MM.1S (cell line): ENCODE measurements around the gene DPM1.

ENCODE experiments used
- DNase-seq: peaks from one replicate; pipeline ENCODE4 v3.0.0-alpha.2; 2015
- H2AFZ ChIP-seq: fragments of 300-600 bp; sonication (generic); 2 replicates; pipeline ENCODE4 v1.6.0; 2016; ENCODE audit warnings: antibody characterized with exemption, low read length
- H3F3A ChIP-seq: fragments of 300-600 bp; sonication (generic); 2 replicates; pipeline ENCODE4 v1.6.1; 2016; ENCODE audit warnings: mild to moderate bottlenecking, antibody characterized with exemption, low read length, moderate library complexity, mixed read lengths; ENCODE audit not compliant: insufficient read depth
- H3K27ac ChIP-seq: fragments of 300-600 bp; sonication (generic); 2 replicates; pipeline ENCODE4 v1.5.1; 2016; ENCODE audit warnings: mild to moderate bottlenecking, low read length
- H3K27me3 ChIP-seq: fragments of 300-600 bp; sonication (generic); replicated peaks from 2 replicates; pipeline ENCODE4 v1.6.0; 2016; ENCODE audit warnings: low read length; ENCODE audit not compliant: insufficient read depth
- H3K36me3 ChIP-seq: fragments of 300-600 bp; sonication (generic); replicated peaks from 2 replicates; pipeline ENCODE4 v1.6.1; 2016; ENCODE audit warnings: mild to moderate bottlenecking, low read length, mixed read lengths; ENCODE audit not compliant: insufficient read depth
- H3K4me1 ChIP-seq: fragments of 300-600 bp; sonication (generic); 2 replicates; pipeline ENCODE4 v1.6.1; 2016; ENCODE audit warnings: low read length, mixed read lengths
- H3K4me2 ChIP-seq: fragments of 300-600 bp; sonication (generic); 2 replicates; pipeline ENCODE4 v1.6.0; 2016; ENCODE audit warnings: low read depth, low read length
- H3K4me3 ChIP-seq: fragments of 300-600 bp; sonication (generic); 2 replicates; pipeline ENCODE4 v1.5.1; 2016; ENCODE audit warnings: low read length, mixed read lengths
- H3K79me2 ChIP-seq: fragments of 300-600 bp; sonication (generic); 2 replicates; pipeline ENCODE4 v1.6.1; 2016; ENCODE audit warnings: mixed run types, low read length, mixed read lengths
- H3K9ac ChIP-seq: fragments of 300-600 bp; sonication (generic); 2 replicates; pipeline ENCODE4 v1.6.1; 2016; ENCODE audit warnings: low read length, mixed read lengths
- H3K9me2 ChIP-seq: fragments of 300-600 bp; sonication (generic); replicated peaks from 2 replicates; pipeline ENCODE4 v1.6.1; 2016; ENCODE audit warnings: mild to moderate bottlenecking, low read length, mixed read lengths; ENCODE audit not compliant: insufficient read depth
- H3K9me3 ChIP-seq: fragments of 300-600 bp; sonication (generic); replicated peaks from 2 replicates; pipeline ENCODE4 v1.6.1; 2016; ENCODE audit warnings: mild to moderate bottlenecking, low read length, mixed read lengths; ENCODE audit not compliant: insufficient read depth
- H4K20me1 ChIP-seq: fragments of 300-600 bp; sonication (generic); 2 replicates; pipeline ENCODE4 v1.6.1; 2016; ENCODE audit warnings: mild to moderate bottlenecking, low read length, moderate library complexity, mixed read lengths; ENCODE audit not compliant: insufficient read depth
- CTCF ChIP-seq: fragments of 300-600 bp; sonication (generic); IDR thresholded peaks from 2 replicates; pipeline ENCODE4 v1.5.1; 2016; ENCODE audit warnings: antibody characterized with exemption, low read length, mixed read lengths
- EZH2 ChIP-seq: fragments of 300-600 bp; sonication (generic); optimal IDR thresholded peaks from 2 replicates; pipeline ENCODE3; 2017; ENCODE audit warnings: low read depth, mild to moderate bottlenecking, antibody characterized with exemption, low read length, mixed read lengths
- EZH2phosphoT487 ChIP-seq: fragments of 300-600 bp; sonication (generic); IDR thresholded peaks from 2 replicates; pipeline ENCODE4 v1.6.1; 2018; ENCODE audit warnings: antibody characterized with exemption, low read length

The DPM1 gene

GRCh38 chr20:50911716-50912115 lies 46.6 kb downstream of the DPM1 start:
- TF ChIP-seq EZH2 (no peak), EZH2phosphoT487 (no peak), CTCF (no peak)
- Histone ChIP-seq H3K4me2 (peak overlapping the region; percentile 35; the same call in 1 of the 2 replicates), H3K9me2 (no peaks in the 10 kb centered on the region), H3K36me3 (peaks cover 18% of the 10 kb centered on the region), H4K20me1 (peaks cover 85% of the 10 kb centered on the region), H3F3A (peaks cover 28% of the 10 kb centered on the region), H3K27ac (peak overlapping the region; percentile 30; the same call in 1 of the 2 replicates), H3K9ac (no peak overlapping the region), H3K9me3 (no peaks in the 10 kb centered on the region), H3K4me1 (peaks cover 27% of the 10 kb centered on the region), H2AFZ (no peak overlapping the region), H3K27me3 (no peaks in the 10 kb centered on the region), H3K4me3 (no peak overlapping the region), H3K79me2 (peaks cover 98% of the 10 kb centered on the region)
- DNase-seq, result no peak

GRCh38 chr20:50911030-50911429 lies 47.3 kb downstream of the DPM1 start:
- no peak for DNase-seq
- H3K9ac ChIP-seq, result no peak overlapping the region
- peaks cover 84% of the 10 kb centered on the region for H4K20me1 ChIP-seq
- peaks cover 21% of the 10 kb centered on the region for H3K4me1 ChIP-seq
- H3K4me3 ChIP-seq, result no peak overlapping the region
- no peak overlapping the region for H2AFZ ChIP-seq
- peaks cover 28% of the 10 kb centered on the region for H3F3A ChIP-seq
- no peaks in the 10 kb centered on the region for H3K9me3 ChIP-seq
- peaks cover 12% of the 10 kb centered on the region; the same call in 1 of the 2 replicates for H3K36me3 ChIP-seq
- peaks cover 98% of the 10 kb centered on the region for H3K79me2 ChIP-seq
- H3K4me2 ChIP-seq, result peak overlapping the region; percentile 35; the same call in 1 of the 2 replicates
- TF ChIP-seq EZH2 (no peak), CTCF (no peak), EZH2phosphoT487 (no peak)
- peak overlapping the region; percentile 30; the same call in 1 of the 2 replicates for H3K27ac ChIP-seq
- no peaks in the 10 kb centered on the region for H3K27me3 ChIP-seq
- H3K9me2 ChIP-seq, result no peaks in the 10 kb centered on the region

- H2AFZ ChIP-seq, result no peak overlapping the region
- H3K27me3 ChIP-seq, result no peaks in the 10 kb centered on the region
- peaks cover 98% of the 10 kb centered on the region for H3K79me2 ChIP-seq
- H3K9me3 ChIP-seq, result no peaks in the 10 kb centered on the region
- no peak overlapping the region for H3K4me2 ChIP-seq
- H3K4me1 ChIP-seq, result peaks cover 21% of the 10 kb centered on the region
- TF ChIP-seq CTCF, result no peak
- no peak for TF ChIP-seq EZH2
- TF ChIP-seq EZH2phosphoT487, result no peak
- no peaks in the 10 kb centered on the region for H3K9me2 ChIP-seq
- peaks cover 80% of the 10 kb centered on the region for H4K20me1 ChIP-seq
- H3K4me3 ChIP-seq, result no peak overlapping the region
- no peak overlapping the region for H3K27ac ChIP-seq
- H3K36me3 ChIP-seq, result 0 out of 2 replicates have a peak, but pooled peaks cover 8% of the 10 kb centered on the region
- DNase-seq, result no peak
- no peak overlapping the region for H3K9ac ChIP-seq
- H3F3A ChIP-seq, result peaks cover 31% of the 10 kb centered on the region
These were observed 48.9 kb downstream of the DPM1 start for GRCh38 chr20:50909413-50909812.
